MG63 (cell line): ENCODE data around the gene SLC39A1. TPM values are rescaled to one million over a fixed set of nuclear protein-coding genes. Genes with fewer than 3 reads are reported as not detected.

Experiments used
- DNase-seq: peaks from one replicate; pipeline ENCODE4 v3.0.0-alpha.2; 2020
- H3K27me3 ChIP-seq: fragments of 250-450 bp; sonication (Bioruptor Pico); 2 replicates; pipeline ENCODE4 v1.5.1; 2020; ENCODE audit warnings: mild to moderate bottlenecking, moderate library complexity
- H3K36me3 ChIP-seq: fragments of 250-450 bp; sonication (Bioruptor Pico); 2 replicates; pipeline ENCODE4 v1.5.1; 2020; ENCODE audit warnings: mild to moderate bottlenecking, moderate library complexity
- H3K4me3 ChIP-seq: fragments of 250-450 bp; sonication (Bioruptor Pico); 2 replicates; pipeline ENCODE4 v1.5.1; 2020; ENCODE audit warnings: mild to moderate bottlenecking, moderate library complexity
- H3K9me3 ChIP-seq: fragments of 250-450 bp; sonication (Bioruptor Pico); 2 replicates; pipeline ENCODE4 v1.5.1; 2020; ENCODE audit warnings: mild to moderate bottlenecking, moderate library complexity
- total RNA-seq: library from RNA; depleted of rRNA; stranded (reverse); fragments of >200 nt; shearing (Covaris generic); gene quantifications from 2 replicates; pipeline ENCODE4 v1.2.3, GENCODE V29; 2014; ENCODE audit warnings: low replicate concordance

Gene SLC39A1
- total RNA-seq, 1 experiment from 2014 or later, result 223 TPM

GRCh38 chr1:153942766-153943549 is 20.4 kb downstream of the SLC39A1 start:
- H3K27me3 ChIP-seq, result no peaks in the 10 kb centered on the region
- H3K9me3 ChIP-seq, result no peaks in the 10 kb centered on the region
- no peak for DNase-seq
- H3K4me3 ChIP-seq, result no peak overlapping the region
- H3K36me3 ChIP-seq, result peaks cover 47% of the 10 kb centered on the region

- no peaks in the 10 kb centered on the region for H3K9me3 ChIP-seq
- no peak for DNase-seq
- H3K27me3 ChIP-seq, result no peaks in the 10 kb centered on the region
- no peak overlapping the region for H3K4me3 ChIP-seq
- H3K36me3 ChIP-seq, result peaks cover 52% of the 10 kb centered on the region
Observed at GRCh38 chr1:153941826-153942725, 21.3 kb downstream of the SLC39A1 start.

GRCh38 chr1:153940756-153941155 is 22.6 kb downstream of the SLC39A1 start:
- no peak for DNase-seq
- Histone ChIP-seq H3K27me3 (no peaks in the 10 kb centered on the region), H3K36me3 (peaks cover 60% of the 10 kb centered on the region), H3K9me3 (no peaks in the 10 kb centered on the region), H3K4me3 (no peak overlapping the region)

- no peak for DNase-seq
- Histone ChIP-seq H3K9me3 (no peaks in the 10 kb centered on the region), H3K4me3 (no peak overlapping the region), H3K36me3 (peaks cover 66% of the 10 kb centered on the region), H3K27me3 (no peaks in the 10 kb centered on the region)
Observed at GRCh38 chr1:153939476-153939875, 23.9 kb downstream of the SLC39A1 start.

GRCh38 chr1:153938996-153939395 is 24.3 kb downstream of the SLC39A1 start:
- Histone ChIP-seq H3K4me3 (no peak overlapping the region), H3K27me3 (no peaks in the 10 kb centered on the region), H3K36me3 (peaks cover 68% of the 10 kb centered on the region), H3K9me3 (no peaks in the 10 kb centered on the region)
- no peak for DNase-seq

GRCh38 chr1:153937331-153937730 is 26.0 kb downstream of the SLC39A1 start:
- no peak for DNase-seq
- Histone ChIP-seq H3K27me3 (no peaks in the 10 kb centered on the region), H3K9me3 (no peaks in the 10 kb centered on the region), H3K36me3 (peaks cover 57% of the 10 kb centered on the region), H3K4me3 (no peak overlapping the region)

- peaks cover 54% of the 10 kb centered on the region for H3K36me3 ChIP-seq
- no peaks in the 10 kb centered on the region for H3K9me3 ChIP-seq
- no peak overlapping the region for H3K4me3 ChIP-seq
- H3K27me3 ChIP-seq, result no peaks in the 10 kb centered on the region
- DNase-seq, result no peak
Observed at GRCh38 chr1:153936011-153936802, 27.1 kb downstream of the SLC39A1 start.

- H3K36me3 ChIP-seq, result peaks cover 55% of the 10 kb centered on the region
- H3K4me3 ChIP-seq, result no peak overlapping the region
- DNase-seq, result no peak
- H3K27me3 ChIP-seq, result no peaks in the 10 kb centered on the region
- no peaks in the 10 kb centered on the region for H3K9me3 ChIP-seq
Observed at GRCh38 chr1:153934746-153935145, 28.6 kb downstream of the SLC39A1 start.

GRCh38 chr1:153933955-153934354 is 29.4 kb downstream of the SLC39A1 start:
- H3K36me3 ChIP-seq, result peaks cover 53% of the 10 kb centered on the region
- no peaks in the 10 kb centered on the region for H3K9me3 ChIP-seq
- no peaks in the 10 kb centered on the region for H3K27me3 ChIP-seq
- no peak for DNase-seq
- no peak overlapping the region for H3K4me3 ChIP-seq

- Histone ChIP-seq H3K9me3 (no peaks in the 10 kb centered on the region), H3K4me3 (no peak overlapping the region), H3K36me3 (peaks cover 51% of the 10 kb centered on the region), H3K27me3 (no peaks in the 10 kb centered on the region)
- no peak for DNase-seq
Observed at GRCh38 chr1:153933430-153933829, 29.9 kb downstream of the SLC39A1 start.

GRCh38 chr1:153932156-153933131 is 30.9 kb downstream of the SLC39A1 start:
- H3K27me3 ChIP-seq, result no peaks in the 10 kb centered on the region
- no peaks in the 10 kb centered on the region for H3K9me3 ChIP-seq
- DNase-seq, result no peak
- peaks cover 45% of the 10 kb centered on the region for H3K36me3 ChIP-seq
- H3K4me3 ChIP-seq, result no peak overlapping the region

GRCh38 chr1:153929981-153930948 is 33.1 kb downstream of the SLC39A1 start:
- Histone ChIP-seq H3K4me3 (no peak overlapping the region), H3K36me3 (peaks cover 24% of the 10 kb centered on the region), H3K9me3 (no peaks in the 10 kb centered on the region), H3K27me3 (no peaks in the 10 kb centered on the region)
- DNase-seq, result no peak

GRCh38 chr1:153929426-153929825 is 33.9 kb downstream of the SLC39A1 start:
- no peak overlapping the region for H3K4me3 ChIP-seq
- H3K27me3 ChIP-seq, result no peaks in the 10 kb centered on the region
- H3K36me3 ChIP-seq, result peaks cover 22% of the 10 kb centered on the region
- DNase-seq, result no peak
- no peaks in the 10 kb centered on the region for H3K9me3 ChIP-seq

GRCh38 chr1:153928791-153929341 is 34.5 kb downstream of the SLC39A1 start:
- Histone ChIP-seq H3K36me3 (peaks cover 16% of the 10 kb centered on the region), H3K27me3 (no peaks in the 10 kb centered on the region), H3K9me3 (no peaks in the 10 kb centered on the region), H3K4me3 (no peak overlapping the region)
- peak; percentile 58 for DNase-seq

GRCh38 chr1:153928245-153928644 is 35.1 kb downstream of the SLC39A1 start:
- no peaks in the 10 kb centered on the region for H3K9me3 ChIP-seq
- H3K4me3 ChIP-seq, result no peak overlapping the region
- peaks cover 16% of the 10 kb centered on the region for H3K36me3 ChIP-seq
- H3K27me3 ChIP-seq, result no peaks in the 10 kb centered on the region
- DNase-seq, result no peak
